ENCODE measurements around the gene ZC3H14. TPM values are rescaled to one million over a fixed set of nuclear protein-coding genes. Genes with fewer than 3 reads are reported as not detected.

ZC3H14 gene
- total and polyA plus RNA-seq, 5 donors, result 27.1 to 46.2 (median 44.9) TPM

DNA sequence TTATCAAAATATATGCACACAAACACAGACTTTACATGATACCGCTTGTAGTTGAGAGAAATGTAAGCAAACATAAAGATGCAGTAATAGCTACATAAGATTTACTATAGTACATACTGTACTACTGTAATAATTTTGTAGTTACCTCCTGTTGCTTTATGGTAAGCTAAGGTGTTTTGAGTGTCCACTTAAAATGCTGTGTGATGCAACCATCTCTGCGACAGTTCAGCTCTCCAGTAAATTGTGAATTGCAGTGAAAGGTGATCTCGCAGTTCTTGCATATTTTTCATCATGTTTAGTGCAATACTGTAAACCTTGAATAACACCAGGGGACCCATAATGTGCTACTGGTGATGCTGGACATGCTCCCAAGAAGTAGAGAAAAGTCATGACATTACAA is 21.6 kb downstream of the ZC3H14 start:
- H3K4me3 ChIP-seq (ENCODE audit: low read length), result no peak overlapping the region
- 97% methylated on average over 3 of the region's 3 CpGs for WGBS
- H3K27ac ChIP-seq (ENCODE audit: low read length), result no peak overlapping the region
- H3K9me3 ChIP-seq (ENCODE audit: control insufficient read depth, low read length), result no peaks in the 10 kb centered on the region
- no peaks in the 10 kb centered on the region for H3K4me1 ChIP-seq (ENCODE audit: control insufficient read depth, insufficient read depth, low read length)
- DNase-seq (no peak), ATAC-seq (no peak)
- intact Hi-C loops (cut with DNase I), result no loop called here
- no peaks in the 10 kb centered on the region for H3K27me3 ChIP-seq (ENCODE audit: control insufficient read depth, insufficient read depth)

DNA sequence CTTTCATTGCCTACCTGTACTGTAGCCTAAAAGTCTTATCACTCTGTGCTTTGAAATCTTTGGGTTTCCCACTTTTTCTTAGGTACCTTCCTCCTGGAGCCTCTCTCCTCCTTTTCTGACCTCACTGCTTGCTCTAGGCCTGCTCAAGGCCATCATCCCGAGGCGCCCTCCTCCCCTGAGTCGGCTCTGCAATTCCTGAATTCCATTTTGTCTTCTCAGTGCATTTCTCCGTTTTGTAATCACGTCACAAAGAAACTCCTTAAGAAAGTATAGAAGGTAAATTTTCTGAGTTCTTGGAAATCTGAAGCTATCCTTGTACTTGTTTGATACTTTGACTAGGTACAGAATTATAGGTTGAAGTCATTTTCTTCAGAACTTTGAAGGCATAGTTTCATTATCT is 25.2 kb downstream of the ZC3H14 start:
- DNase-seq (no peak), ATAC-seq (no peak)
- Histone ChIP-seq H3K27ac (ENCODE audit: low read length) (no peak overlapping the region), H3K9me3 (ENCODE audit: control insufficient read depth, low read length) (no peaks in the 10 kb centered on the region), H3K4me3 (ENCODE audit: low read length) (no peak overlapping the region), H3K27me3 (ENCODE audit: control insufficient read depth, insufficient read depth) (no peaks in the 10 kb centered on the region), H3K4me1 (ENCODE audit: control insufficient read depth, insufficient read depth, low read length) (no peaks in the 10 kb centered on the region)
- intact Hi-C loops (cut with DNase I), result no loop called here
- 95% methylated on average over 5 of the region's 5 CpGs for WGBS

DNA sequence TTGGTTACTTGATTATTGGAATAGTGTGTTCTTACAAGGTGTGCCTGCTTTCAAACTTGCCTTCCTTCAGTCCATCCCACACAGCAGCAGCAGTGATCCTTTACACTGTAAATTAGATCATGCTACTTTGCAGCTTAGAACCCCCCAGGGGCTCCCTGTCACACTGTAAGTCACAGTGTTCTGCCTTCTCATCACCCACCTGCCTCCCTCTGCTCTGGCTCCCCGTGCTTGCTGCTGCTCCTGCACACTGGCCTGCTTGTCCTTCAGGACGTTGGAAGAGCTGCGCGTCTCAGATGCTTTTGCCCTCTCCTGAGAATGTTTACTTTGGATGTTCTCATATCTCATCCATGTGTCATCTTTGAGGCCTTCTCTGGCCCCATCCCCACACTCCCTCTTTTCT is 27.3 kb downstream of the ZC3H14 start:
- DNase-seq, result no peak
- Histone ChIP-seq H3K4me1 (ENCODE audit: control insufficient read depth, insufficient read depth, low read length) (no peaks in the 10 kb centered on the region), H3K27ac (ENCODE audit: low read length) (no peak overlapping the region), H3K9me3 (ENCODE audit: control insufficient read depth, low read length) (no peaks in the 10 kb centered on the region), H3K27me3 (ENCODE audit: control insufficient read depth, insufficient read depth) (no peaks in the 10 kb centered on the region), H3K4me3 (ENCODE audit: low read length) (no peak overlapping the region)
- intact Hi-C loops (cut with DNase I), result no loop called here
- no peak for ATAC-seq
- 58% methylated on average over 4 of the region's 4 CpGs for WGBS

DNA sequence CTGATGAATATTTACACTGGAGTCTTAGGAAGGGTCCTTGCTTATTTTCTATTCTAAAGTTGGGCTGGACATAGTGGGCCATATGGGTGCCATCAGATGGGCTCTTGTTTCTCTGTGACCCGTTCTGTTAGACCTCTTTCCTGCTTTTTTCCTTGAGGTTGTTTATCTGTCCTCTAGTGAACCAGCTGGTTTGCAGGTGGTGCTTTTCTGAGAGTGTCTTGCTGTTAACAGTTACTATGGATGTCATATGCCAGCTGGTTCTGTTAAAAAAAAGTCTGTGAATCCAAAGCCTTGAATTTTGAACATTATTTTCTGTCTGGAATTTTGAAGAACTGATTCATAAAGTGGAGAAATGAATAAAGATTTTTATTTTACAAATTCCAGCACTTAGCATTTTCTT is 29.2 kb downstream of the ZC3H14 start:
- Histone ChIP-seq H3K27ac (ENCODE audit: low read length) (no peak overlapping the region), H3K27me3 (ENCODE audit: control insufficient read depth, insufficient read depth) (no peaks in the 10 kb centered on the region), H3K4me3 (ENCODE audit: low read length) (no peak overlapping the region), H3K9me3 (ENCODE audit: control insufficient read depth, low read length) (no peaks in the 10 kb centered on the region), H3K4me1 (ENCODE audit: control insufficient read depth, insufficient read depth, low read length) (no peaks in the 10 kb centered on the region)
- ATAC-seq, result no peak
- 49% methylated on average over 1 of the region's 1 CpG for WGBS
- intact Hi-C loops (cut with DNase I), result no loop called here
- no peak for DNase-seq

DNA sequence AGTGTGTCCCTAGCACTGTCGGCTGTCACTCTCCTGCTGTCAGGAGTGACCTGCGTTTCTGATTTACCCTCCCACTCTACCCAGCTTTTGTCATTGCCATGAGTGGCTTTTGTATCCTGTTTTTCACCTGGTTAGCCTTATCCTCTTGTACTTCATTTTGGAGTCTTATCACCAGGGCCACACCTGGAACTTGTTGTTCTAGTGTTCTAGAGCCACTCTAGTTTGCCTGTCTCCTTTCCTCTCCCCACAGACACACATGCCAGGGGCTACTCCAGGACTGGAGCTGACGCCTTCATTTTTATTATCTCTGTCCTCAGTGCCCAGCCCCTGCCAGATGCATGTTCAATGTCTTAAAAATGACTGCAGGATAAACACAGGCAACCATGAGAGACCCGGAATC is 34.2 kb downstream of the ZC3H14 start:
- Histone ChIP-seq H3K4me3 (ENCODE audit: low read length) (no peak overlapping the region), H3K27ac (ENCODE audit: low read length) (no peak overlapping the region), H3K4me1 (ENCODE audit: control insufficient read depth, insufficient read depth, low read length) (no peaks in the 10 kb centered on the region), H3K9me3 (ENCODE audit: control insufficient read depth, low read length) (no peaks in the 10 kb centered on the region), H3K27me3 (ENCODE audit: control insufficient read depth, insufficient read depth) (no peaks in the 10 kb centered on the region)
- ATAC-seq, result no peak
- intact Hi-C loops (cut with DNase I), result no loop called here
- DNase-seq, result no peak
- WGBS, result 86% methylated on average over 4 of the region's 4 CpGs

DNA sequence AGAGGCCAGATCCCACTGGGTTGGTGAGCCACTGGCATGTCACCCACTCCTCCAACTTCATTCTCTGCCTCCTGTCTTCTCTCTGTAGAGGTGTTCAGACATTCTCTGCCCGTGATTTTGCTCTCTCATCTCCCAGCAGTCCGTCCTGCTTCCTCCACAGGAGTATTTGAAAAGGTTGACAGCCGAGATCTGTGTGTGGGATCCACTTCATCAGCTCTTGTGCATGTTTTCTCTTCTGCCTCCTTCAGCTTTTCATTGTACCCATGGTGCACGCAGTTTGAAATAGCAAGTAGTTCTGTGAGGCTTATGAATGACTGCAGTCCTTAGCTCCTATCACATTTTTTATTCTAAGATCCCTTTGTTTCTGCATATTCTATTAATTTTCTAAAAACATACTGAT is 34.8 kb downstream of the ZC3H14 start:
- Histone ChIP-seq H3K9me3 (ENCODE audit: control insufficient read depth, low read length) (no peaks in the 10 kb centered on the region), H3K27me3 (ENCODE audit: control insufficient read depth, insufficient read depth) (no peaks in the 10 kb centered on the region), H3K4me1 (ENCODE audit: control insufficient read depth, insufficient read depth, low read length) (no peaks in the 10 kb centered on the region), H3K4me3 (ENCODE audit: low read length) (no peak overlapping the region), H3K27ac (ENCODE audit: low read length) (no peak overlapping the region)
- no peak for ATAC-seq
- WGBS, result 93% methylated on average over 4 of the region's 4 CpGs
- no peak for DNase-seq
- intact Hi-C loops (cut with DNase I), result no loop called here

DNA sequence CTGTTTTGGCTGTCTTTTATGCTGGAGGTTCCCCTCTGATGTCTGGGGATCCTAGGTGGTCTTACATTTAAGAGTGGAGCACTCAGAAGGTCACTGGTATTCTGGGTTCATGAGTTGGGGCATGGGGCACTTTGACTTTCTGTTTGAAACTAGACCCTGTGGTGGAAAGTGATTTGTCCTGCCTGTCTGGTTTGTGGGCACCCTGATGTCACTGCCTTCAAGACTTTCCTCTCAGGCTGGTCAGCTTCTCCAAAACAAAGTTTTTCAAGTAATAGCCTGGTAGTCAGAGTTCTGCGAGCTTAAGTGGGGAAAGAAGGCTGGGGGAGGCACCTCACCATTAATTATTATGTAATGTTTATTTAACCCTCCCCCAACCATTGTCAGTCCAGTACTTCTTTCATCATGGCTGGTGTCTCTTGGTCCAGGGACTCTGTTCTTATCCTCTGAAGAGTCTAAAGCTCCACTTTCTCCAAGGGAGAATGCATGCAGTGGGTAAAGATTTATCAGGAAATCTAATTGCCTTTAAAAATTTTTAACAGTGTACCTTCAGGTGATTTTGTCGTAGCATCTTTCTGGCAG is 35.3 kb downstream of the ZC3H14 start:
- Histone ChIP-seq H3K4me3 (ENCODE audit: low read length) (no peak overlapping the region), H3K4me1 (ENCODE audit: control insufficient read depth, insufficient read depth, low read length) (no peaks in the 10 kb centered on the region), H3K27ac (ENCODE audit: low read length) (no peak overlapping the region), H3K27me3 (ENCODE audit: control insufficient read depth, insufficient read depth) (no peaks in the 10 kb centered on the region), H3K9me3 (ENCODE audit: control insufficient read depth, low read length) (no peaks in the 10 kb centered on the region)
- ATAC-seq (no peak), DNase-seq (no peak)
- WGBS, result 83% methylated on average over 2 of the region's 2 CpGs
- intact Hi-C loops (cut with DNase I), result no loop called here

DNA sequence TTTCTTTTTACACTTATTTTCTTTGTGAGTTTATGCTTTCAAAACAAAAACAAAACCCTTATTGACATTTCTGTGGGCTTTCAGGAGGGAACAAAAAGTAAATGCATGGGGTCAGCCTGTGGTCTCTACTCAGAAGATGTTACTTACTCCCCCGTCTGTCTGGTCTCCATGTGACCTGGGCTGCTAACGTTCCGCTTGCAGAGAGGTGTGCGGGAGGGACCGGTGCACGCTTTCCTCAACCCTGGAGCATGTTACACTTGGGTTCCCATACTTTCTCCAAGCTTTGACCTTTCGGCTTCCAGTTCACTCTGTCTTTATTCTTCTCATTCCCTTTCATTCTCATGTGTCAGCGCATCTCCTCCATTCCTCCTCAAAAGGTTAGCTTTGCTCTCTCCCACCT is 36.5 kb downstream of the ZC3H14 start:
- Histone ChIP-seq H3K4me1 (ENCODE audit: control insufficient read depth, insufficient read depth, low read length) (no peaks in the 10 kb centered on the region), H3K4me3 (ENCODE audit: low read length) (no peak overlapping the region), H3K27ac (ENCODE audit: low read length) (no peak overlapping the region), H3K27me3 (ENCODE audit: control insufficient read depth, insufficient read depth) (no peaks in the 10 kb centered on the region), H3K9me3 (ENCODE audit: control insufficient read depth, low read length) (no peaks in the 10 kb centered on the region)
- intact Hi-C loops (cut with DNase I), result no loop called here
- no peak for DNase-seq
- ATAC-seq, result no peak
- 93% methylated on average over 8 of the region's 8 CpGs for WGBS

DNA sequence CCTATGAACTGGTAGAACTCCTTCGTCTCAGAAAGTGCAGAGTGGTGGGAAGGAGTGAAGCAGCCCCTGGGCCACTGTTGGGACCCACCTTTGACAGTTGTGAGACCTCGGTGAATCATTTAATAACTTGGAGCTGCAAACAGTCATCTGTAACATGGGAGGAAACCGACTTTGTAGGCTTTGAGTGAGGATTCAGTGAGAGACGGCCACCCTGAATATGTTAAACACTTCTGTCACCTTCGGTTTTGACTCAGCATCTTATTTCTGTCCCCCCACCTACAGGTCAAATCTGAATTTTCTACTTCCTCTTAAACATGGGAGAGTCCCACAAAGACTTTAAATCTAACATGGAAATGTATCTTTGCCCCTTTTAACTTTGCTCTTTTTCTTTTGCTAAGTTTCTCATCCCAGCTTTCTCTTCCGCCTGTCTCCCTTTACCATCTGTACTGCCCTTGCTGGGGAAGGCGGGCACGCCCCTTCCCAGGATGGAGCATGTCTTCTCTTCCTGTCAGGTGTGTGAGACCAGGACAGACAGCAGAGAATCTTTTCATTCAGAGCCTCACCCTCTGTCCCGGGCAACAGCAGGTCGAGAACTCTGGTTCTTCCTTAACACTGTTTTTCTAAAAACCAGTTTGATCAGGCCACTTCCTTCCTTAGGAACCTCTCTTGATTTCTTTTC is 37.1 kb downstream of the ZC3H14 start:
- ATAC-seq, result no peak
- Histone ChIP-seq H3K27me3 (ENCODE audit: control insufficient read depth, insufficient read depth) (no peaks in the 10 kb centered on the region), H3K4me1 (ENCODE audit: control insufficient read depth, insufficient read depth, low read length) (no peaks in the 10 kb centered on the region), H3K9me3 (ENCODE audit: control insufficient read depth, low read length) (no peaks in the 10 kb centered on the region), H3K27ac (ENCODE audit: low read length) (no peak overlapping the region), H3K4me3 (ENCODE audit: low read length) (no peak overlapping the region)
- no peak for DNase-seq
- WGBS, result 85% methylated on average over 10 of the region's 10 CpGs
- intact Hi-C loops (cut with DNase I), result no loop called here

DNA sequence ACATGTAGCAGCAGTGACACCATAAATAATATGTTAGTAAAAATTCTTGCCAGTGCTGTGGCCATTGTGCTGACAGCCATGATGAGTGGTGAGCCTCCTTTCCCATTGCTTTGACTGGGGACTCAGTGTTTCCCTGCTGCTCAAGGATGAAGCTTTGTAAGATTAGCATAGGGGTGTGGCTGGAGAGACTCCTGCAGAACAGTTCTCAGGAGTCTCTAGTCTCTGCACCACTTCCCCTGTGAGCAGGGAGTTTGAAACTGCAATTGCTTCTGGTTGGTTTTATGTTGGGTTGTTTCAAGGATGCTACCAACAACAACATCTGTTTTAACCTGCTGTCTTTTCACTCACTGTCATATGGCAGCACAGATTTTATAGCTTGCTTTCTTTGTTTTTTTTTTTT is 41.4 kb downstream of the ZC3H14 start:
- no peak for ATAC-seq
- no peak for DNase-seq
- no peaks in the 10 kb centered on the region for H3K9me3 ChIP-seq (ENCODE audit: control insufficient read depth, low read length)
- no peaks in the 10 kb centered on the region for H3K4me1 ChIP-seq (ENCODE audit: control insufficient read depth, insufficient read depth, low read length)
- H3K27me3 ChIP-seq (ENCODE audit: control insufficient read depth, insufficient read depth), result no peaks in the 10 kb centered on the region
- no peak overlapping the region for H3K27ac ChIP-seq (ENCODE audit: low read length)
- intact Hi-C loops (cut with DNase I), result no loop called here
- H3K4me3 ChIP-seq (ENCODE audit: low read length), result no peak overlapping the region

DNA sequence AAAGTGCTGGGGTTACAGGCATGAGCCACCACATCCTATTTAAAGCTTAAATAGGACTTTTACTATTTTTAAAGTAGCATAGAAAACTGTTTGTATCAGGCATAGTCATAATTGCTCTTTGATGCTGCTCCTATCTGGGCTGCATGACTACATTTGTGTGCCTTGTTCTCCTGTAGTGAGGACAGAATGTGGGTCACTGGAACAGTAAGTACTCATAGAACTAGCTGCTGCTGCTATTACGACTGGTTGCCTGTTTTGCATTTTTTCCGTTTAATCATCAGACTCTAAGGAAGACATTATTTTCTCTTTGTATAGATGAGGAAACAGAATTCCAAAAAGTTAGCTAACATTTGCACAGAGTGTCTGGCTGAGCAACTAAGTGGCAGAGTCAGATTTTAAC is 42.8 kb downstream of the ZC3H14 start:
- H3K4me1 ChIP-seq (ENCODE audit: control insufficient read depth, insufficient read depth, low read length), result no peaks in the 10 kb centered on the region
- no peaks in the 10 kb centered on the region for H3K9me3 ChIP-seq (ENCODE audit: control insufficient read depth, low read length)
- no peak overlapping the region for H3K27ac ChIP-seq (ENCODE audit: low read length)
- WGBS, result 81% methylated on average over 2 of the region's 2 CpGs
- ATAC-seq (no peak), DNase-seq (no peak)
- intact Hi-C loops (cut with DNase I), result no loop called here
- no peaks in the 10 kb centered on the region for H3K27me3 ChIP-seq (ENCODE audit: control insufficient read depth, insufficient read depth)
- no peak overlapping the region for H3K4me3 ChIP-seq (ENCODE audit: low read length)

DNA sequence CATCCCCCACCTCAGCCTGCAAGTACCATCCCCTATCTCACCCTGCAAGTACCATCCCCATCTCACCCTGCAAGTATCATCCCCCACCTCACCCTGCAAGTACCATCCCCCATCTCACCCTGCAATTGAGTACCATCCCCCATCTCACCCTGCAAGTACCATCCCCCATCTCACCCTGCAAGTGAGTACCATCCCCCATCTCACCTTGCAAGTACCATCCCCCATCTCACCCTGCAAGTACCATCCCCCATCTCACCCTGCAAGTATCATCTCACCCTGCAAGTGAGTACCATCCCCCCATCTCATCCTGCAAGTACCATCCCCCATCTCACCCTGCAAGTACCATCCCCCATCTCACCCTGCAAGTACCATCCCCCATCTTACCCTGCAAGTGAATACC is 45.0 kb downstream of the ZC3H14 start:
- no peaks in the 10 kb centered on the region for H3K27me3 ChIP-seq (ENCODE audit: control insufficient read depth, insufficient read depth)
- DNase-seq (no peak), ATAC-seq (no peak)
- no peak overlapping the region for H3K4me3 ChIP-seq (ENCODE audit: low read length)
- no peaks in the 10 kb centered on the region for H3K9me3 ChIP-seq (ENCODE audit: control insufficient read depth, low read length)
- no peaks in the 10 kb centered on the region for H3K4me1 ChIP-seq (ENCODE audit: control insufficient read depth, insufficient read depth, low read length)
- intact Hi-C loops (cut with DNase I), result no loop called here
- no peak overlapping the region for H3K27ac ChIP-seq (ENCODE audit: low read length)

Data from right cardiac atrium (tissue), 5 donors.